Loucy (cell line): ENCODE results near the gene SPEF2.

Source experiments
- H2AFZ ChIP-seq: fragments of 200-600 bp; sonication (generic); 2 replicates; pipeline ENCODE4 v1.6.0; 2016; ENCODE audit warnings: antibody characterized with exemption, mild to moderate bottlenecking, low read length, moderate library complexity
- H3F3A ChIP-seq: fragments of 200-600 bp; 2 replicates; pipeline ENCODE4 v1.6.0; 2016; ENCODE audit warnings: antibody characterized with exemption, low read depth, mild to moderate bottlenecking
- H3K27me3 ChIP-seq: fragments of 200-600 bp; sonication (generic); 2 replicates; pipeline ENCODE4 v1.6.1; 2014; ENCODE audit warnings: low read length, mild to moderate bottlenecking; ENCODE audit not compliant: insufficient read depth, poor library complexity, severe bottlenecking
- H3K36me3 ChIP-seq: fragments of 200-600 bp; sonication (generic); 2 replicates; pipeline ENCODE4 v1.6.1; 2016; ENCODE audit warnings: low read length; ENCODE audit not compliant: insufficient read depth
- H3K4me1 ChIP-seq: fragments of 200-600 bp; sonication (generic); 2 replicates; pipeline ENCODE4 v1.5.1; 2014; ENCODE audit warnings: low read length, mild to moderate bottlenecking; ENCODE audit not compliant: insufficient read depth, poor library complexity, severe bottlenecking
- H3K4me2 ChIP-seq: fragments of 200-600 bp; sonication (generic); 2 replicates; pipeline ENCODE4 v1.6.0; 2014; ENCODE audit warnings: antibody characterized with exemption, low read length, low read depth, mild to moderate bottlenecking; ENCODE audit not compliant: poor library complexity, severe bottlenecking
- H3K4me3 ChIP-seq: fragments of 200-600 bp; sonication (generic); 2 replicates; pipeline ENCODE4 v1.5.1; 2014; ENCODE audit warnings: low read length, mild to moderate bottlenecking, mixed read lengths; ENCODE audit not compliant: poor library complexity, severe bottlenecking
- H3K79me2 ChIP-seq: fragments of 200-600 bp; sonication (generic); 2 replicates; pipeline ENCODE4 v1.6.1; 2014; ENCODE audit warnings: low read length; ENCODE audit not compliant: insufficient read depth
- H3K9ac ChIP-seq: fragments of 200-600 bp; sonication (generic); 2 replicates; pipeline ENCODE4 v1.6.0; 2014; ENCODE audit warnings: mild to moderate bottlenecking, low read depth, low read length, moderate library complexity; ENCODE audit not compliant: poor library complexity, severe bottlenecking
- H3K9me2 ChIP-seq: fragments of 200-600 bp; sonication (generic); replicated peaks from 2 replicates; pipeline ENCODE4 v1.6.1; 2016; ENCODE audit warnings: low read depth, low read length, mixed read lengths
- H3K9me3 ChIP-seq: fragments of 200-600 bp; sonication (generic); 2 replicates; pipeline ENCODE4 v1.6.1; 2014; ENCODE audit warnings: mild to moderate bottlenecking, antibody characterized with exemption, low read length, low read depth; ENCODE audit not compliant: insufficient read depth
- H4K20me1 ChIP-seq: fragments of 200-600 bp; sonication (generic); 2 replicates; pipeline ENCODE4 v1.6.0; 2014; ENCODE audit warnings: antibody characterized with exemption, low read length, mild to moderate bottlenecking; ENCODE audit not compliant: insufficient read depth, poor library complexity, severe bottlenecking
- EZH2phosphoT487 ChIP-seq: fragments of 200-600 bp; IDR thresholded peaks from 2 replicates; pipeline ENCODE4 v1.6.1; 2018; ENCODE audit warnings: antibody characterized with exemption, mild to moderate bottlenecking, moderate library complexity, borderline replicate concordance
- TF ChIP-seq, protein P1 (sequence below): fragments of 200-600 bp; sonication (generic); conservative IDR thresholded peaks from 2 replicates; pipeline ENCODE4 v1.5.1; 2014; ENCODE audit warnings: mild to moderate bottlenecking, antibody characterized with exemption, low read length

SPEF2 gene

DNA sequence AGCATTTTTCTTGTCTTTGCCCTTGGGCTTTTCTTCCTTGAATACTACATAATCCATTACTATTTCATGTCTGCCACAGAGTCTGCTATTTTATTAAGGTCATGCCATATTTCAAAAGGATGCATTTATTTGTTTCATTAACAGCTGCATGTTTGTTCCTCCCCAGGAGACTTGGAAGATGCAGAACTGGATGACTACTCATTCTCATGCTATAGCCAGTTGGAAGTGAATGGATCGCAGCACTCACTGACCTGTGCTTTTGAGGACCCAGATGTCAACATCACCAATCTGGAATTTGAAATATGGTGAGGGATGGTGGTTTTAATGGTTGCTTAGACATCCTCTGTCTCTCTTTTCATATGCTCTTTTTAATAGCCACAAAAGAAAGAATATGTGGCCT, 243.0 kb downstream of the SPEF2 start:
- Histone ChIP-seq H3K4me2 (no peak overlapping the region), H3K36me3 (no peaks in the 10 kb centered on the region), H3K9me2 (no peaks in the 10 kb centered on the region), H4K20me1 (no peaks in the 10 kb centered on the region), H3K4me3 (no peak overlapping the region), H3K79me2 (no peaks in the 10 kb centered on the region), H3K27me3 (no peaks in the 10 kb centered on the region), H3K4me1 (peaks cover 26% of the 10 kb centered on the region), H3F3A (no peaks in the 10 kb centered on the region), H3K9me3 (peaks cover 2% of the 10 kb centered on the region; the same call in 1 of the 2 replicates), H3K9ac (no peak overlapping the region), H2AFZ (no peak overlapping the region)
- TF ChIP-seq, protein P1, sequence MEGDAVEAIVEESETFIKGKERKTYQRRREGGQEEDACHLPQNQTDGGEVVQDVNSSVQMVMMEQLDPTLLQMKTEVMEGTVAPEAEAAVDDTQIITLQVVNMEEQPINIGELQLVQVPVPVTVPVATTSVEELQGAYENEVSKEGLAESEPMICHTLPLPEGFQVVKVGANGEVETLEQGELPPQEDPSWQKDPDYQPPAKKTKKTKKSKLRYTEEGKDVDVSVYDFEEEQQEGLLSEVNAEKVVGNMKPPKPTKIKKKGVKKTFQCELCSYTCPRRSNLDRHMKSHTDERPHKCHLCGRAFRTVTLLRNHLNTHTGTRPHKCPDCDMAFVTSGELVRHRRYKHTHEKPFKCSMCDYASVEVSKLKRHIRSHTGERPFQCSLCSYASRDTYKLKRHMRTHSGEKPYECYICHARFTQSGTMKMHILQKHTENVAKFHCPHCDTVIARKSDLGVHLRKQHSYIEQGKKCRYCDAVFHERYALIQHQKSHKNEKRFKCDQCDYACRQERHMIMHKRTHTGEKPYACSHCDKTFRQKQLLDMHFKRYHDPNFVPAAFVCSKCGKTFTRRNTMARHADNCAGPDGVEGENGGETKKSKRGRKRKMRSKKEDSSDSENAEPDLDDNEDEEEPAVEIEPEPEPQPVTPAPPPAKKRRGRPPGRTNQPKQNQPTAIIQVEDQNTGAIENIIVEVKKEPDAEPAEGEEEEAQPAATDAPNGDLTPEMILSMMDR, result no peak
- no peak for TF ChIP-seq EZH2phosphoT487

DNA sequence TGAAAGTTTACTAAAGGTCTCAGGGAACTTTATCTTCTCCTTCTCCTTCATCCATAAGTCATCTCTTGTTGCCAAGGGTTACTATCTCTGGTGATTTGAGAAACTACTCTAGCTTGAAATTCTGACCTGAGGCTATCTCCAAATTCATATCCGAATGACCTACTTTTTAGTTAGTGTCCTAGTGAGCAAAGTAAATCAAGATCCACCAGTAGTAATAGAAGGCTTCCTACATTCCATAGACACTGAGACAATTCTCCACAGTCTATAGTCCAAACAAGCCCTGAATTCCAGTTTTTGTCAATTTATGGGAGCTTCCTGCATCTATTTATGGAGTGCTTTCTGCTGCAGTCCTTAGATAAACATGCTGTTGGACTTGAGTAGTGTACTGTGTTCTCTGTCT, 244.1 kb downstream of the SPEF2 start:
- H3K9me2 ChIP-seq, result no peaks in the 10 kb centered on the region
- no peaks in the 10 kb centered on the region for H3F3A ChIP-seq
- H3K9me3 ChIP-seq, result peaks cover 2% of the 10 kb centered on the region; the same call in 1 of the 2 replicates
- no peaks in the 10 kb centered on the region for H3K79me2 ChIP-seq
- H2AFZ ChIP-seq, result no peak overlapping the region
- no peaks in the 10 kb centered on the region for H3K36me3 ChIP-seq
- H3K27me3 ChIP-seq, result no peaks in the 10 kb centered on the region
- no peak overlapping the region for H3K4me2 ChIP-seq
- peaks cover 22% of the 10 kb centered on the region for H3K4me1 ChIP-seq
- TF ChIP-seq, protein P1, result no peak
- no peak for TF ChIP-seq EZH2phosphoT487
- H3K4me3 ChIP-seq, result no peak overlapping the region
- H3K9ac ChIP-seq, result no peak overlapping the region
- H4K20me1 ChIP-seq, result no peaks in the 10 kb centered on the region

DNA sequence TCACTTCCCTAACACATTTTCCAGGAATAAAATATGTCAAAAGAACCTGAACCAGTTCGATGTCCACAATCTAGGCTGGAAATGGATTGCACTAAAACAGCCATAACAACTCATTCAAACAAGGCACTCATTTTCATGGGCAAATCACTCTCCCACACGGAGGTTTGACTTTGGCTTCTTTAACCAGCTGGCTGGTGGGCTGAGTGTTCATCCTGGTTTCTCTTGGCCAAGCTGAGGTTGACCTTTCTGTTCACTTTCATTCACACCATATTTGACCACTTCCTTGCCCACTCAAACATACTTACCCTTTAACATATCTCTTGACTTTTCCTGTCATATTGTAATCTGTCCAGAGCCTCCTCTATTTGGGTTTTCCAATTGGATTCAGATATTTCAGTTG, 244.5 kb downstream of the SPEF2 start:
- no peak overlapping the region for H3K4me2 ChIP-seq
- H3K36me3 ChIP-seq, result no peaks in the 10 kb centered on the region
- H3K27me3 ChIP-seq, result no peaks in the 10 kb centered on the region
- H2AFZ ChIP-seq, result no peak overlapping the region
- H3K4me3 ChIP-seq, result no peak overlapping the region
- H3K9me2 ChIP-seq, result no peaks in the 10 kb centered on the region
- no peak overlapping the region for H3K9ac ChIP-seq
- no peaks in the 10 kb centered on the region for H4K20me1 ChIP-seq
- peaks cover 2% of the 10 kb centered on the region; the same call in 1 of the 2 replicates for H3K9me3 ChIP-seq
- H3F3A ChIP-seq, result no peaks in the 10 kb centered on the region
- no peak for TF ChIP-seq EZH2phosphoT487
- TF ChIP-seq, protein P1, result no peak
- no peaks in the 10 kb centered on the region for H3K79me2 ChIP-seq
- peaks cover 18% of the 10 kb centered on the region for H3K4me1 ChIP-seq
